Peyer's patch (tissue), 4 donors: ENCODE data around the gene OR3A2.

Experiments
- POLR2A ChIP-seq, 2 donors: fragments of 450-650 bp; IDR thresholded peaks; one replicate each; pipeline ENCODE4 v1.5.1; 2017; ENCODE audit warnings: antibody characterized with exemption in 2 of 2, mild to moderate bottlenecking in 2 of 2, moderate library complexity in 2 of 2
- TF ChIP-seq, protein P1 (sequence below), 6 experiments: fragments of 450-650 bp in 4 of 6; fragments of 200-600 bp in 2 of 6; sonication (generic) in 1 of 6; IDR thresholded peaks; one replicate each; pipeline ENCODE4 v1.5.1; 2017 to 2019; ENCODE audit warnings: antibody characterized with exemption in 6 of 6, mild to moderate bottlenecking in 3 of 6, moderate library complexity in 1 of 6

DNA sequence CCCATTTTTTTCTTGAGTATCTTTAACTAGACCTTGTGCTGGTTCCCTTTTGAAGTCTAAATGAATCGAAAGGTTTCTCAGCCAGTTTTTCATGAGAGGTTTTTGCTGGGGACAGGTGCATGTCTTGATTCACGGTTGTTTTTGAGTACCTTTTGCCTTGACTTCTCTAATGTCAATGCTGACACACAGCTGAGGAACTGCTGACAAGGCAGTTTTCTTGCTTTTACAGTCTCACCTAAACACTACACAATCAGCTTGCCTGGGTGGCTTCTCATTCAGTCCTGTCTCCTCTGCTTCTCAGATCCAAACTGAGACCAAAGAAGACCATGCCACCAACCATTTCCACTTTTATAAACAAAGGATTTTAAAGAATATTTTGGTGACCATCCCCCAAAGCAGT, 32.1 kb upstream of the OR3A2 start:
- no peak for TF ChIP-seq POLR2A (IDR thresholded peaks at IDR 0.05)
- TF ChIP-seq, protein P1, sequence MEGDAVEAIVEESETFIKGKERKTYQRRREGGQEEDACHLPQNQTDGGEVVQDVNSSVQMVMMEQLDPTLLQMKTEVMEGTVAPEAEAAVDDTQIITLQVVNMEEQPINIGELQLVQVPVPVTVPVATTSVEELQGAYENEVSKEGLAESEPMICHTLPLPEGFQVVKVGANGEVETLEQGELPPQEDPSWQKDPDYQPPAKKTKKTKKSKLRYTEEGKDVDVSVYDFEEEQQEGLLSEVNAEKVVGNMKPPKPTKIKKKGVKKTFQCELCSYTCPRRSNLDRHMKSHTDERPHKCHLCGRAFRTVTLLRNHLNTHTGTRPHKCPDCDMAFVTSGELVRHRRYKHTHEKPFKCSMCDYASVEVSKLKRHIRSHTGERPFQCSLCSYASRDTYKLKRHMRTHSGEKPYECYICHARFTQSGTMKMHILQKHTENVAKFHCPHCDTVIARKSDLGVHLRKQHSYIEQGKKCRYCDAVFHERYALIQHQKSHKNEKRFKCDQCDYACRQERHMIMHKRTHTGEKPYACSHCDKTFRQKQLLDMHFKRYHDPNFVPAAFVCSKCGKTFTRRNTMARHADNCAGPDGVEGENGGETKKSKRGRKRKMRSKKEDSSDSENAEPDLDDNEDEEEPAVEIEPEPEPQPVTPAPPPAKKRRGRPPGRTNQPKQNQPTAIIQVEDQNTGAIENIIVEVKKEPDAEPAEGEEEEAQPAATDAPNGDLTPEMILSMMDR (IDR thresholded peaks at IDR 0.05) = no peak
